ENCODE results near the gene PTHLH.
A peak's percentile ranks its signal among the peaks of the same experiment; 100 is the strongest.

The PTHLH gene

GRCh38 chr12:27973487-27973890 is 956 bp upstream of the PTHLH start:
- DNase-seq = no peak

- no peak for DNase-seq
These were observed 927 bp downstream of the PTHLH start for GRCh38 chr12:27971606-27972005.

- no peak for DNase-seq
These were observed 1.4 kb downstream of the PTHLH start for GRCh38 chr12:27971121-27971489.

- DNase-seq = no peak
These were observed 2.0 kb downstream of the PTHLH start for GRCh38 chr12:27970401-27971120.

GRCh38 chr12:27969624-27970400 is 2.7 kb downstream of the PTHLH start:
- DNase-seq = peak; percentile 24

- DNase-seq = no peak
These were observed 3.4 kb downstream of the PTHLH start for GRCh38 chr12:27968972-27969623.

GRCh38 chr12:27967551-27968054 is 4.9 kb downstream of the PTHLH start:
- no peak for DNase-seq

- no peak for DNase-seq
These were observed 5.7 kb downstream of the PTHLH start for GRCh38 chr12:27966870-27967269.

- no peak for DNase-seq
These were observed 6.6 kb downstream of the PTHLH start for GRCh38 chr12:27965966-27966365.

GRCh38 chr12:27965411-27965810 is 7.1 kb downstream of the PTHLH start:
- no peak for DNase-seq

- no peak for DNase-seq
These were observed 8.4 kb downstream of the PTHLH start for GRCh38 chr12:27964123-27964522.

GRCh38 chr12:27960821-27961220 is 11.7 kb downstream of the PTHLH start:
- DNase-seq = no peak

GRCh38 chr12:27958675-27959074 is 13.9 kb downstream of the PTHLH start:
- no peak for DNase-seq

- no peak for DNase-seq
These were observed 15.2 kb downstream of the PTHLH start for GRCh38 chr12:27957366-27957765.

- DNase-seq = no peak
These were observed 18.7 kb downstream of the PTHLH start for GRCh38 chr12:27953817-27954216.

GRCh38 chr12:27953348-27953747 is 19.2 kb downstream of the PTHLH start:
- no peak for DNase-seq

- no peak for DNase-seq
These were observed 20.0 kb downstream of the PTHLH start for GRCh38 chr12:27952510-27952909.

GRCh38 chr12:27951898-27952297 is 20.6 kb downstream of the PTHLH start:
- no peak for DNase-seq

- no peak for DNase-seq
These were observed 26.1 kb downstream of the PTHLH start for GRCh38 chr12:27946421-27946820.

- DNase-seq = peak; percentile 66
These were observed 31.7 kb downstream of the PTHLH start for GRCh38 chr12:27940756-27941402.

- no peak for DNase-seq
These were observed 32.3 kb downstream of the PTHLH start for GRCh38 chr12:27940245-27940644.

GRCh38 chr12:27937768-27938167 is 34.8 kb downstream of the PTHLH start:
- DNase-seq = no peak

- no peak for DNase-seq
These were observed 36.3 kb downstream of the PTHLH start for GRCh38 chr12:27936196-27936595.

Measured in CD4-positive, alpha-beta T cell treated with Interleukin-10 for 1 hour (primary cell).